DOHH2 (cell line): ENCODE measurements around the gene MS4A15.

Experiments
- CTCF ChIP-seq: fragments of 200-600 bp; sonication (generic); IDR thresholded peaks from one replicate; pipeline ENCODE4 v1.5.1; 2014; ENCODE audit warnings: antibody characterized with exemption, mild to moderate bottlenecking, low read depth, low read length; ENCODE audit not compliant: poor library complexity, severe bottlenecking
- EZH2phosphoT487 ChIP-seq: fragments of 200-600 bp; sonication (generic); IDR thresholded peaks from 2 replicates; pipeline ENCODE4 v1.6.1; 2017; ENCODE audit warnings: borderline replicate concordance, mild to moderate bottlenecking, antibody characterized with exemption, low read length, moderate library complexity, mixed read lengths

GRCh38 chr11:60803273-60803936 lies 46.7 kb downstream of the MS4A15 start:
- TF ChIP-seq CTCF (no peak), EZH2phosphoT487 (no peak)
